Stimulated activated CD8-positive, alpha-beta memory T cell treated with anti-CD3 and anti-CD28 coated beads, Interleukin-12 subunit alpha, Interleukin-12 subunit beta, amount 100 ng/mL, for 4 hours (primary cell): ENCODE measurements around the gene HIVEP3.

Source experiments
- DNase-seq: peaks from one replicate; pipeline ENCODE4 v3.0.0-alpha.2; 2020; ENCODE audit warnings: low read depth

The HIVEP3 gene

DNA sequence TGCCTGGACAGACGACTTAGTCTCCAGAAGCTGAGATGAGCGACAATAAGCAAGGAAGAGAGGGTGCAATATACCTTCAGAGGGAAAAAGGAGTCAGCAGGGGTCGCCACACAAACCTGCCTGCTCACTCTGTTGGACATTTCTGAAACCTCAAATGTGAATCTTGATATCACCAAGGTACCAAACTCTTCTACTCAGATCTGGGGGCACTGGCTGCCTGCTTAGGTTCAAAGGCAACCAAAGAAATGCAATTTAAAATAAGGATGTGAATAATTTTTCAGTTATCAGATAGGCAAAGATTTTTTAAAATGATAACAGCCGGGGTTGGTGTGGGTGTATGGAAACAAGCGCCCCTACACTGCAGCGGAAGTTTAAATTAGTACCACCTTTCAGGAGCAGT, 164.2 kb downstream of the HIVEP3 start:
- no peak for DNase-seq

DNA sequence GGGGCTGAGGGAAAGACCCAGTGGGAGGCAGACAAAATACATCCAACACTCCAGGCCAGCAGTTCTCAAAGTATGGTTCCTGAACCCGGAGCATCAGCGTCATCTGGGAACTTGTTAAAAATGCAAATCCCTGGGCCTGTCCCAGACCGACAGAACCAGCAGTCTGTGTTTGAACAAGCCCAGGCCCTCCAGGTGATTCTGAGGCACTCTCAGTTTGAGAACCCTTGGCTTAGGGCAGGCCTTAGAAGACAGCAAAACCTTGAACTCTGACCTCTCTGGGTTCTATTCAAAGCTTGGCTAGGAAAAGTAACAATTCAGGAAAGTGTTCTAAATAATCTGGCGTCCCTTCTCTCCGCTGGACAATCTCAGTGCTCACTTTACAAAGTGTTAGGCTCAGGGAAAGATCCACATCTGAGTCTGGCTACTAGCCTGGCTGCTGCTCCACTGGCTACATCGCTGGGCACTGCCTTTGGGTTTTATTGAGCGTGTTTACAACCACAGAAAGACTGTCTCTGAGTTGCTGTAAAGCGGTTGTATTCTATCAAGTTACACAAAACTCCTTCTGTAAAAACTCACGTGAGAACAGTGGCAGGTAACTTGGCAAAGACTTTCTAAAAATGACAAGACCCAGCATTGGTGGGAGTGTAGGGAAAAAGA, 166.1 kb downstream of the HIVEP3 start:
- no peak for DNase-seq

DNA sequence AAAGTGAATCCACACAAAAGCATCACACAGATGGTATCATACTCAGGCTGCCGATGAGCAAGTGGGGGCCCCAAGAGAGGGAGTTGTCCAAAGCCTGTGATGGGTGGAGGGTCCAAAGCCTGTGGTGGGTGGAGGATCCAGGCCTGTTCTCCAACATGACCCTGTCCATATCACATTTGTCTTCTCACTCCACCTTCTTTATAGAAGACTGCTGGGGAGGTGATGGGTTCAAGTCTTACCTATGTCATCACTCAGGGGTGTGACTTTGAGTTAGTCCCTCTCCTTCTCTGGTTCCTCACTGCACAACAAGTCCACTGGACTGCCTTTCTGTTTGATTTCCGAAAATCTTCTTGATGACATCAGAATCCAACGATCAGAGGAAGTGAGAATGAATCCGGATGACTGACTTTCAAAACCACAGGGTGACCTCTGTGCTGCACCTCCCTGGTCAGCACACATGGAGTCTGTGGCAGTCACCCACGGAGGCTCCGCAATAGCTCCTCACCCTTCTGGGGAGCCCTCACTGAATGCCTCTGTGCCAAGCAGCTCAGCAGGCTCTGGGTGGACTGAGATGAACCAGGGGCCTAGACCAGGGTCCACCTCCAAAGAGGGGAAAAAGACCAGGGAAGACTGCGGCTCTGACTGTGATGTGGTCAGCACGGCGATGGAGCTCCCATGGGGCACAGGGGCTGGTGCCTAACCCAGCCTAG, 166.8 kb downstream of the HIVEP3 start:
- DNase-seq: no peak

GRCh38 chr1:41749991-41750745, 168.6 kb downstream of the HIVEP3 start:
- DNase-seq: no peak

GRCh38 chr1:41745022-41745421, 173.7 kb downstream of the HIVEP3 start:
- DNase-seq: no peak

DNA sequence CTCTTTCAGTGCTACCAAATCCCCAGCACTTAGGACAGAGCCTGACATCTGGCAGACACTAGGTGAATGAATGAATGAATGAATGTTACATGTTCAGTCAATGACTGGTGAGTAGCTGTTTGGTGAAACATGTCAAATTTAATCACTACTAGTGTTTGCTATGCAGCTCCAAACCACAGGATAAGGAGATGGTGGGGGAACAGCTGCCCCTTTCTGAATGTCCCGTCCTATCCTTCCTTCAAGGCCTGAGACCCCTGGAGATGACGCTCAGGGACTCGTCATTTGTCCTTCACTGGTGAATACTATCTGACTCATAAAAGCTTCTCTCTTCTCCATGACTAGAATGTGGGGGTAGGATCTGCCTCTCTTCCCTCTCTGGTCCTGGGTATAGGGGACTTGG, 175.4 kb downstream of the HIVEP3 start:
- DNase-seq: no peak

DNA sequence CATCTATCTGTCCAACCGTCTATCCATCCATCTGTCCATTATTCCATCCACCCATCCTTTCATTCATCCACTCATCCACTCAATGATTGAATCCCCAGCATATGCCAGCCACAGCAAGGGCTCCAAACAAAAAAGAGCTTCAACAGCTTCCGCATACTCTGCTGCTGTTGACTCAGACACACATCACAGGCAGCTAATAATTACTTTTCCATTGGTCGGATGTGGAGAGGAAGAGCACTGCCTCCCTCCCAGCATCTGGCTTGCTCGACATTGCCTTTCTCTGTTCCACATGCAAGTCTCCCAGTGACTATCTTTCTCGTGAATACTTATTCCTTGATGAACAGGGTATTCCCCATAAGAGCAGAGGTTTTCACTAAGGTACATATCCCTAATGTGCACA, 176.5 kb downstream of the HIVEP3 start:
- DNase-seq: no peak

DNA sequence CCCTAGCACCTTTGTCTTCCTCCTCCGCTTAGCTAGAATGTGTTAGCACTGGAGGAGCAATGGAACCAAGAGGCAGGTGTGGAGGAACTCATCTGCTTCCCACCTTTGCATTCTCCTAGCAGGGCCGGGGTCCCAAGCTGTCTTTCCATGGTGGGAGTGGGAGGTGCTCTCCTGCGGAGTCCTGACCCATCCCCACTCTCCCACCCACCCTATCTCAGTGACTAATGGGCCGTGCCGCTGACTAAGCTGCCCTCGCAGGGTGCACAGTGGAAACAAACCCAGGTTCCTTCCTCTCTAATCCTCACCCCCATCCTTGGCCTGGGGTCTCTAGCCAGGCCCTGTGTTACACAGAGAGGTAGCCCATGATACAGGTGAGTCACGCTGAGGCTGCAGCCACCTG, 177.5 kb downstream of the HIVEP3 start:
- no peak for DNase-seq

GRCh38 chr1:41740630-41741239, 178.0 kb downstream of the HIVEP3 start:
- no peak for DNase-seq

GRCh38 chr1:41740058-41740457, 178.7 kb downstream of the HIVEP3 start:
- DNase-seq: no peak

GRCh38 chr1:41739061-41739955, 179.4 kb downstream of the HIVEP3 start:
- DNase-seq: peak; percentile 69

- no peak for DNase-seq
Observed at GRCh38 chr1:41738475-41738874, 180.2 kb downstream of the HIVEP3 start.

DNA sequence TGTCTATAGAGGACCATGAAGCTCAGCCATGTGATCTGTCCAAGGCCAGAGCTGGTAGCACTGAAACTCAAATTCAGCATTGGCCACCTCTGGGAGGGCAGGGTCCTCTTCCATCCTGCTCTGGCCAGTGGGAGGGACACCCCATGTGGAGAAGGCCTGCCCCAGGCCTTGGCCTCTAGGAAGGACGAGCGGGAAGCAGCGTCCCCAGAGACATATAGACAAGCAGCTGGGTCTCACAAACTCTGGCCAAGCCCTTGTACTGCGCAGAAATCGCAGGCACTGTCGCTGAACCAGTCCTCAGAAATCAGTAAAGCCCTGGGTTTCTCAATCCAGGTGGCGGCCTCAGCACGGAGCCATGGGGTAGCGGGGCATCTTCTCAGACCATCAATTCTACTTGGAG, 180.7 kb downstream of the HIVEP3 start:
- DNase-seq: no peak

DNA sequence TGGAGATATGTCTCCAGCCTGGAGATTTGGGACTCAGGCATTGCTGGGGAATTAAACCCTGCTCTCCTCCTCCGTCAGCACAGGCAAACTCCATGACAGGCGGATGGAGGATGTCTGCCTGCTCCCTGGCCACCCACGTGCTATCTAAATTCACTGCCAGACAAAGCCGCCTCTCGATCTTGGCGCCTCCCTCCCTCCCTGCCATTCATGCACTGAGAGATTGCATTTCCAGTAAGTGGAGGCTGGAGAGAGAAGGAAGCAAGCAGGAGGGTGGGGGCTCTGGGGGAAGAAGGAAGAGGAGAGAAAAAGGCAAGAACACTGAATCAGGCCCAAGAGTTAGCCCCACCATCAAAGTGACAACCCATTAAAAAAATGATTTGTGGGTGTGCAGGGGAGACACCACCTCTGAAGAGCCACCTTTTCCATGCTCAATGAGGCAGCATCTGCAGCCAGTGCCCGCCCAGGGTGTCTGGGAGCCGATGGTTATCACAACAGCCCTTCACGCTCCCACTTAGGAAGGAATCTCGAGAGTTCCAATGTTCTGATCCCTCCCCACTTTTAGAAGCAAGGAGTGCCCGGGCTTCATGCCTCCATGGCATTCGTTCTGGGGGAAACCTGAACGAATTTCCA, 183.0 kb downstream of the HIVEP3 start:
- no peak for DNase-seq

GRCh38 chr1:41735139-41735538, 183.6 kb downstream of the HIVEP3 start:
- no peak for DNase-seq

- no peak for DNase-seq
Observed at GRCh38 chr1:41734201-41734970, 184.3 kb downstream of the HIVEP3 start.

GRCh38 chr1:41733725-41734124, 185.0 kb downstream of the HIVEP3 start:
- DNase-seq: no peak

GRCh38 chr1:41733021-41733420, 185.7 kb downstream of the HIVEP3 start:
- DNase-seq: no peak

DNA sequence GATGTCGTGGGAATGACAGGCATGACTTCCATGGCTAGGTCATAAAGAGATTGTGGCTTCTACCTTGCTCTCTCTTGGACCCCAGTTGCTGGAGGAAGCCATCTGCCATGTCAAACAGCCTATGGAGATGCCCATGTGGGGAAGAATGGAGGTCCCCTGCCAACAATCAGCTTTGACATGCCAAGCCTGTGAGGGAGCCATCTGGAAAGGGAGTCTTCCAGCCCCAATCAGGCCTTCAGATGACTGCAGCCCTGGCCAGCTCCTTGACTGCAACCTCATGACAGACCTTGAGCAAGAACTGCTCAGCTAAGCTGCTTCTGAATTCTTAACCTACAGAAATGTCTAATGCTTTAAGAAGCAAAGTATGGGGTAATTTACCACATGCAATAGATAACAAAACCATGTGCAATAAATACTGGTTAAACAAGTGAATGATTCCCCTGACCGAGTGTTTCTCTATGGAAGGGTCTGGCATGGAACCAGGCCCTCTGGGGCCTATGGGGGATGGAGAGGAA, 187.1 kb downstream of the HIVEP3 start:
- DNase-seq: no peak

- no peak for DNase-seq
Observed at GRCh38 chr1:41730806-41731205, 187.9 kb downstream of the HIVEP3 start.
